ENCODE measurements around the gene COPS7A.
A peak's percentile ranks its signal among the peaks of the same experiment; 100 is the strongest.

Gene COPS7A

DNA sequence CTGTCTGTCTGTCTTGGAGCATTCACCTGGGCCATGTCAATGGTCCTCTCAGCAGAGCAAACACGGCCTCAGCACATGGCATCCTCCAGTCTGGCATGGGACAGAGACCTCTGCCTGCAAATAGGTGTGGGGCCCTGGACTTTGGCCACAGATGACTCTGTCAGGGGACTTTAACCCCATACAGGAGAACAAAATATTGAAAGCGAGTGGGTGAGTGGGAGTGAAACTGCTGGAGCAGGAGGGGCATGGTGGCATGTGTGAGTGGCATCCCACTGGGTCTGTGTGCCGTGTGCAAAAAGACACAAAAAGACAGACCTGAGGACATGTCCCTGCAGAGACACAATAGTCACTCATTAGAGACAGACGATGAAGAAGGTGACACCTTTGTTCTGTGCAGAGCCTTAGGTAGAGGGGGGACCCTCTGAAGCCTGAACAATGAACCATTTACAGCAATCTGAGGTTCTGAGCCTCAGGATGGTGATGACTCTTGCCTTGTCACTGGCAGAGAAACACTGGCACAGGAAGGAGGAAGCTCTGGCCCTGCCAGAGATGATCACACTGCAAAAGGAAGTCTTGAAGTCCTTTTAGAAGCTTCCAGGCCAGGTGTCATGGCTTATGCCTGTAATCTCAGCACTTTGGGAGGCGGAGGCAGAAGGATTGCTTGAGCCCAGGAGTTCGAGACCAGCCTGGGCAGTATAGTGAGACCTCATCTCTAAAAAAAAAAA is 56.0 kb downstream of the COPS7A start:
- Histone ChIP-seq H3K4me1 (peaks cover 54 to 66% (median 63%) of the 10 kb centered on the region in 10 experiments), H3K27me3 (peaks cover 47 to 93% (median 82%) of the 10 kb centered on the region in 11 experiments), H3K9me3 (replicated peaks in 1 of 11) (no peaks in the 10 kb centered on the region), H3K4me3 (no peak overlapping the region), H4K20me1 (peaks cover 0 to 18% (median 0%) of the 10 kb centered on the region in 11 experiments; a peak in 6 of 22 replicates), H3K9ac (peak overlapping the region in 2 of 11 experiments; percentile 4 to 10; a peak in 1 of 22 replicates), H3K4me2 (peak overlapping the region; percentile 13 to 94 (median 88); a peak in 16 of 22 replicates), H3K27ac (no peak overlapping the region), H3K36me3 (no peaks in the 10 kb centered on the region)
- TF ChIP-seq Cebpa-rat (IDR thresholded peaks at IDR 0.05), result no peak

DNA sequence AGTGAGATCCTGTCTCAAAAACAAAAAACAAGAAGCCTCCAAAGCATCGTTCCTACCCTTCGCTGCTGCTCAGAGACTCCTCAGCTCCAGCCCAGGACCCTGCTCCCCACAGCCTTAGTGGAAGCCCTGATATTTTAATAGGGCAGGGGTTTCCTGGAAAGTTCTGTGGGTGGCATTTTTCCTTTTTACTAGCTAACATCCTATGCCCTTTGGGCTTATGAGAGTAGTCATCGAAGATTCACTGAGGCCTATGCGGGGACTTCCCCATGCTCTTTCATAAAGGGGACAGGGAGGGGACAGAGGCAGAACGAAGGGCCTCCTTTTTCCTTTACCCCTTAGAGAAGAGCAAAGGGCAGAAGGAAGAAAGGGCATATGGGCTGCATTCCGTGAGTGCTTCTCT is 56.7 kb downstream of the COPS7A start:
- Histone ChIP-seq H3K27me3 (peaks cover 40 to 93% (median 82%) of the 10 kb centered on the region in 11 experiments), H3K4me2 (peak overlapping the region; percentile 13 to 94 (median 88); a peak in 14 of 22 replicates), H3K9ac (no peak overlapping the region; a peak in 1 of 22 replicates), H3K9me3 (replicated peaks in 1 of 11) (no peaks in the 10 kb centered on the region), H3K4me1 (peaks cover 57 to 70% (median 67%) of the 10 kb centered on the region in 10 experiments), H3K36me3 (no peaks in the 10 kb centered on the region), H4K20me1 (peaks cover 0 to 20% (median 0%) of the 10 kb centered on the region in 11 experiments; a peak in 5 of 22 replicates), H3K27ac (no peak overlapping the region), H3K4me3 (no peak overlapping the region)
- TF ChIP-seq Cebpa-rat (IDR thresholded peaks at IDR 0.05), result no peak

Data from BLaER1 treated with 17β-estradiol and CSF1 and Interleukin-3, amounts not matched to agents 10 nM and 100 nM (cell line).